NCI-H345 treated with DMSO at 0.1 percent for 48 hours (cell line): ENCODE measurements around the gene NEU2.
"Not testable (repeated sequence)": the region's sequence is repeated elsewhere in the genome, so short reads cannot be mapped to it uniquely, and the experiment has no call there.

Experiments
- DNase-seq: peaks from one replicate; lab custom pipeline; 2025; ENCODE audit not compliant: unreplicated experiment; lab: John Stamatoyannopoulos, UW

The NEU2 gene

GRCh38 chr2:233055362-233055761 is 22.9 kb downstream of the NEU2 start:
- DNase-seq: no peak

- DNase-seq: no peak
These were observed 24.6 kb downstream of the NEU2 start for GRCh38 chr2:233056961-233057605.

GRCh38 chr2:233058717-233059546 is 26.5 kb downstream of the NEU2 start:
- DNase-seq: no peak

GRCh38 chr2:233059547-233059796 is 27.0 kb downstream of the NEU2 start:
- no peak for DNase-seq

GRCh38 chr2:233059797-233060500 is 27.5 kb downstream of the NEU2 start, which contains the start of gene INPP5D:
TSS of gene INPP5D (plus strand) at chr2:233060342. CDS start at chr2:233060479, 137 bp downstream.
- no peak for DNase-seq

GRCh38 chr2:233060501-233060979 is 28.1 kb downstream of the NEU2 start:
- DNase-seq: no peak

GRCh38 chr2:233060980-233061590 is 28.6 kb downstream of the NEU2 start:
- DNase-seq: no peak

- DNase-seq: no peak
These were observed 29.3 kb downstream of the NEU2 start for GRCh38 chr2:233061591-233062450.

DNA sequence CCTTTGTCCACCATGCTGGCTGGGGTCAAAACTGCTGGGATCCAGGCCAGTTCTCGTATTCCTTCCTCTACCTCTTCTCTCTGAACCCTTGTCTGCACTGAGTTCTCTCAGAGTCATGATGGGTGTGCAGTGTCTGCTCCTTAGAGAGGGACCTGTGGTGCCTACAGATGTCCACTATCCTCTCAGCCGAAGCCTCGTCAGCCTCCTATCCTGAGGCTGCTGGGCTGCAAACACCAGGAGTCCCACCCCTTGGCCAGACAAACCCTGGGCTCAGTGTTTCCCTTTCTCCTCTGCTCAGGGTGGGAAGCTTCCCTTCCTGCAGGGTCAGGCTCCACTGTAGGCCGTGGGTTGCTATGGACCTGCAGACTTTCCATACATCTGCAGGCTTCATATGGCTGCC is 30.0 kb downstream of the NEU2 start:
- DNase-seq: no peak

GRCh38 chr2:233062946-233063268 is 30.4 kb downstream of the NEU2 start:
- no peak for DNase-seq

GRCh38 chr2:233063269-233063975 is 30.9 kb downstream of the NEU2 start:
- no peak for DNase-seq

DNA sequence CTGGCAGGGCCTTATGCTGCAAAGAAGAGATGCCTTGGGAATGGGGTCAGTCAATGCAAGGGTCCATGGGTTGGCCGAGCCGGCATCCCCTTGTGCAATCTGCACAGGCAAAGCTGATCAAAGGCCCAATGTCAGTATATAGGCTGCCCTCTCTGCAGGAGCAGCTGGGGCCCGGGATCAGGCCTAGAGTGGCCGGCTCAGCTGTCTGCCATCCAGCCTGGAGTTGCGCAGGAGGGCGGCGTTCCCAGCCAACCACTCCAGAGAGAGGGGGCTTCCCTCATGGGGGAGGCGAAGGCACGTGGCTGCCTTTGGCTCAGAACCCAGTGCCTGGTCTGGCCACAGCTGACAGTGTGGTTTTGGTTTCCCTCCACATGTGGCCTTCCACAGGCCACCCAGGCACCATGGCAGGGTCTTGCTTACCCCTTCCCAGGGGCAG is 31.5 kb downstream of the NEU2 start:
- no peak for DNase-seq

DNA sequence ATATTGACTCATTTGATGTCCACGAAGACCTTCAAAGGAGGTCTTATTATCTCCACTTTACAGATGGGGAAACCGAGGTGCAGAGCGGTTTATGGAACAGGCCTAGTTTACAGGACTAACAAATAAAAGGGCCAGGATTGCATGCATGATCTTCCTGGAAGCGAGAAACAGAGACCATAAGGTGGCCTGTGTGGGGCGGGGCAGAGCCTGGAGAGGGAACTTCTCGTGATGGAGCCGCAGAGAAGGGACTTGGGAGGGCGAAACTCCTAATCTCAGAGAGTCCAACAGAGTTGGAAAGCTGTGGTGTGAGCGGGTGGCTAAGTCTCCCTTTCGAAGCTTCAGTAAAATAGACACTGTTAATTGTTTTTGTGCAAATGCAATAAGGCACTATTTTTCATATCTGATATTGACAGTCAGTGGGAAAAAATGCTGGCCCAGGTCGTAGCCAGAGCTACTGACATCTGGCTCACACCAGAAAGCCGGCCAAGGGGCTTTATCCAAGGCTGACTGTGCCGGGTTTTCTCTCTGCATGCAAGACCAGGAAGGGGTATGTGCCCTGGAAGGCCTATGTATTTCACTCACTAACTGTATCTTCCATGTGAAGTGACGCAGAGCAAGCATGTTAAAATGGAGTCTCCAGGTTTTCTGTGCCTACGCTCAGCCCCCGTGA is 32.2 kb downstream of the NEU2 start:
- DNase-seq: no peak

- DNase-seq: not testable (repeated sequence)
These were observed 32.7 kb downstream of the NEU2 start for GRCh38 chr2:233065200-233065589.

DNA sequence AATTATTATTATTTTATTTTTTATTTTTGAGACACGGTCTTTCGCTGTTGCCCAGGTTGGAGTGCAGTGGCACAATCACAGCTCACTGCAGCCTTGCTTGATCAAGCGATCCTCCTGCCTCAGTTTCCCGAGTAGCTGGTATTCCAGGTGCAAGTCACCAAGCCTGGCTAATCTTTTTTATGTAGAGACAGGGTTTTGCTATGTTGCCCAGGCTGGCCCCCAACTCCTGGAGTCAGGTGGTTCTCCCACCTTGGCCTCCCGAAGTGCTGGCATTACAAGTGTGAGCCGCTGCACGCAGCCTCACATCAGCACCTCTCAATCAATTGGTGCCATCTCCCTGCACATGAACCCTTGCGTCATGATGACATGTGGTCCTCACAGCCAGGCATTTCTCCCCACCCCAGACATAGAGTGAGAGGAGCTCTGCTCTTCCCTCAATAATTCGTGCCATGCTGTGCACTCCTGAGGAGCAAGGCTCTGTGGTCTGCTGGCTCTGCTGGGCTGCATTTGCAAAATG is 33.5 kb downstream of the NEU2 start:
- no peak for DNase-seq

DNA sequence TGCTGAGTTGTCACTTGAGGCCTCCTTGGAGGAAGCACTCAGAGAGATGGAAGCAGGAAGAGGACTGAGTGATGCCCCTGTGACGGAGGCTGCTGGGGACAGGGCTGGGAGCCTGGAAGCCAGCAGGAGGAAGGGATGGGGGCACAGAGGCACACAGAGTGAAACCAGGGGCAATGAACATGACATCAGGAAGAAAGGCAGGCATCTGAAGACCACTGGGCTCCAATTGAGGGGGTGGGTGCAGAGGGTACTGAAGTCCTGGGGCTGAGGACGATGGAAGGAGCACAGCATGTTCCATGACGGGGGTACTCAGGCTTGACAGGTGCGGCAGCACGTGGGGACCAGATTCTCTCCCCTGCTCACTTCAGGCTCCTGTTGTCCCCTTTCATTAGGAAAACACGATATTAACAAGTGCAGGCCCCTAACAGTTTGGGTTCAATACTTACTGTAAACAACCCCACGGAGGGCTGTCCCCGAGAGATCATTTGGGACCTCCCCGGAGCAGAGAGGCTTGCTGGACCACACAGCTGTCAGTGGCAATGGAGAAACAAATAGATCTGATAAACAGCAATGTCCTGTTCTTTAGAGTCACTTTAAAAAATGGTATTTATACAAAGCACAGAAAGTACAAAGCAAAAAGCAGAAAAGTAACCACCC is 36.4 kb downstream of the NEU2 start:
- no peak for DNase-seq

GRCh38 chr2:233072838-233073237 is 40.4 kb downstream of the NEU2 start:
- no peak for DNase-seq

- no peak for DNase-seq
These were observed 41.6 kb downstream of the NEU2 start for GRCh38 chr2:233074106-233074505.
